ENCODE data around the gene MAPK4. TPM values are rescaled to one million over a fixed set of nuclear protein-coding genes. Genes with fewer than 3 reads are reported as not detected.
"Not testable (repeated sequence)": the region's sequence is repeated elsewhere in the genome, so short reads cannot be mapped to it uniquely, and the experiment has no call there.

MAPK4 gene
- total RNA-seq, 1 donor from 2014 or later = 1.6 TPM

GRCh38 chr18:50573679-50574078 lies 13.8 kb downstream of the MAPK4 start:
- DNase-seq (ENCODE audit: low read depth) = no peak

DNA sequence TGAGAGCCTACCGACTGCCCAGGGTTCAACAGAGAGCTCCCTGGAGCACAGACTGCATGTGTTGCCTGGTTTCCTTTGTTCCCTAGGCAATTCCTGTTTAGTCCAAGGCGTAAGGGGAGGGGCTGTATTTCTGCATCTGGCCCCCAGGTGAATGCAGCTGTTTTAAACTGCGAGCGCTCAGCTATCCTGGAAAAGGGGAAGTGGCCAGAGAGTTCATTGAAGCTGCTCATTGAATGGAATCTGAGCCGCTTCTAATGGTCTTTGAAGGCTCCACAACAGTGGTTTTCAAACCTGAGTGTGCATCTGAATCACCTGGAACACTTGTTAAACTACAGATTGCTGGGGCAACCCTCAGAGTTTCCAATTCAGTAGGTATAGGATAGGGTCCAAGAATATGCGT lies 18.1 kb downstream of the MAPK4 start:
- DNase-seq (ENCODE audit: low read depth) = no peak

DNA sequence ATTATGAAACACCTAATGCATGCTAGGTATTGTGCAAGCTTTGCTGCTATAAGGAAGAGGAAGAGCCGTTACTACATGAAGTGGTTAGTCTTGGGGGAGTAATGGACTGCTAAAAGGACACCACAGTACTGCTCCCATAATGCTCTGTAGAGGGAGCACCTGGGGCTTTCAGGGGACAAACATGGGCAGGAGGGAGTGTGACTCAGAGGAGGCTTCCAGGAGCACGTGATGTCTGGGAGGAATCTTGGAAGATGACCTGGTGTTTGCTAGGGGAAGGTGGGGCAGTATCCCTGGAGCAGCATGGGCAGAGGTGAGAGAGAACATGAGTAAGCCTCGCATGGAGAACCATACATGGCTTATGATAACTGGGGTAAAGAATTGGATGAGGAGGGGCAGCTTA lies 18.8 kb downstream of the MAPK4 start:
- DNase-seq (ENCODE audit: low read depth) = no peak

DNA sequence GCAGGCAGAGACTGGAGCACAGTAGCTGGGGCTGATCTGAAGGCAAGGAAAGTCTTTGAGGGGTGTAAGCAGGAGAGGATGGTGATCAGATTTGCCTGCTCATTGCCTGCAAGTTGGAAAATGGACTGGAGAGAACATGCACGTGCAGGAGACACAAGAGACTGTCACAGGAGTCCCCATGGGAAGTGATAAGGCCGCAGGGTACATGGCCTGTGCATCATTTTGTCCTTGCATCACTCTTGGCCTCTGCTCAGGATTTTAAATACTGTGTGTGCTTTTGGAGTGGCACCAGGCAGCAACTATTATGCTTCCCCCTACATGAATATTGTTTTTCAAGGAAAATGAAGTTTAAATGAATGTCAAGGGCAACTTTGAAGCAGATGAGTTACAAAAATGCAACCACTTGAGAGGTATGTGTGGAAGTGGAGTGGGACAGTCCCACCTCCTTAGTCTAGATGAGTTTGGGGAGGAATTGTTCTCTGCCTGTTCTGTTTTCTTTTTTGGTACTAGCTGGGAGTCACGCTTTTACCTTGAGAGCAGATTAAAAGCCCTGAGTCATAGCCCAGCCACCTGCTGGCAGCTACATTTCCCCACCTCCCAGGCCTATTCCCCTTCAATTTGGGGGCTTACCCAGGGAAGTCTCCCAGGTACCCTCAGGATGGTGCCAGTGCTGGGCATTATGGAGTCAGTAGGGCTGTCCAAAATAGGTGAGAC lies 19.3 kb downstream of the MAPK4 start:
- DNase-seq (ENCODE audit: low read depth) = no peak

DNA sequence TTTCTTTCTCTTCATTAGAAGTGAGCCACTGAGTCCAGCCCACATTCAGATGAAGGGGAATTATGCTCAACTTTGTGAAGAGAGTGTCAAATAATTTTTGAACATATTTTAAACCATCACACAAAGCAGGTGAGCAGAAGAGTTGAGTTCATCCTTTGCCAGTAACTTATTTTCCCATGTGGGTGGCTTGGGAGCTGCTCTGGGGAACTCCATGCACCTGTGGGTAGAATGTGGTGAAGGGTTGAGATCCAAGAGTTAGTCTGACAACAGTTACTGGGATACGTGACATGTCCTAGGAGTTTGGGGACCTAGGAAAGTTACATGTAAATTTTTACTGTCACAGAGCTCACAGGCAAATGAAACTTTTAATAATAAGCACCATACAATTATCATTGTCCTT lies 21.6 kb downstream of the MAPK4 start:
- DNase-seq (ENCODE audit: low read depth) = no peak

- DNase-seq (ENCODE audit: low read depth) = no peak
Measured at GRCh38 chr18:50582500-50582899, 22.6 kb downstream of the MAPK4 start.

- DNase-seq (ENCODE audit: low read depth) = no peak
Measured at GRCh38 chr18:50586710-50587109, 26.8 kb downstream of the MAPK4 start.

GRCh38 chr18:50590593-50590992 lies 30.7 kb downstream of the MAPK4 start:
- no peak for DNase-seq (ENCODE audit: low read depth)

DNA sequence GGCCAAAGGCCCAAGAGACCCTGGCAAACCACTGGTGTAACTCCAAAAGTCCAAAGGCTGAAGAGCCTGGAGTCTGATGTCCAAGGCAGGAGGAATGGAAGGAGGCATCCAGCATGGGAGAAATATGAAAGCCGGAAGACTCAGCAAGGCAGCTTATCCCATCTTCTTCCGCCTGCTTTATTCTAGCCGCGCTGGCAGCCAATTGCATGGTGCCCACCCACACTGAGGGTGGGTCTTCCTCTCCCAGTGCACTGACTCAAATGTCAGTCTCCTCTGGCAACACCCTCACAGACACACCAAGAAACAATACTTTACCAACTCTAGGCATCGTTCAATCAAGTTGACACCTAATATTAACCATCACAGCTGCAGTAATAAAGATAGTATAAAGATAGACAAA lies 34.1 kb downstream of the MAPK4 start:
- no peak for DNase-seq (ENCODE audit: low read depth)

DNA sequence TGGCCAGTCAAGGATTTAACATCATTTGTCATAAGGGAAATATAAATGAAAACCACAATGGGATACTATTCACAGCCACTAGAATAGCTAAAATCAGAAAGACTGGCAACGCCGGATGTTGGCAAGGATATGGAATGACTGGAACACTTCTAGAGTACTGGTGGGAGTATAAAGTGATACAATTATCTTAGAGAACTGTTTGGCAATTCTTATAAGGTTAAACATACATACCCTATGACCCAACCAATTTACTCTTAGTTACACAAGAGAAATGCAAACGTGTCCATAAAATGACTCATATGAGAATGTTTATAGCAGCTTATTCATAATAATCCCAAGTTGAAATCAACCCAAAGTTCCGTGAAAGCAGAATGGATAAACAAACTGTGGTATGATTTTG lies 35.1 kb downstream of the MAPK4 start:
- no peak for DNase-seq (ENCODE audit: low read depth)

GRCh38 chr18:50602466-50602865 lies 42.6 kb downstream of the MAPK4 start:
- DNase-seq (ENCODE audit: low read depth) = peak; percentile 48

DNA sequence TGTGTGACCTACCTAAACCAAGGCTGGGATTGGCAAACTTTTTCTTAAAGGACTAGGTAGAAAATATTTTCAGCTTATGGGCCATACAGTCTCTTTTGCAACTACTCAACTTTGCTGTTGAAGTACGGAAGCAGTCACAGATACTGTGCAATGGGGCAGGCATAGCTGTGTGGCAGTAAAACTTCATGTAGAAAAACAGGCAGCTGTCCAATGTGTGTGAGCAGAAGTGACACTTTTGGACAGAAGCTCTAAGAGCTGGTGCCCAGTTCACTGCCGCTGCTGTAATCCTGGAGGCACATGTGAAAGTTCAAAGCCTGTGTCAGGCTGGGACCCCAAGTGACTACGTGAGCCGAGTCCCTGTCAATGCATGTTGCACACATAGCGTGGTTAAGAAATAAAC lies 46.7 kb downstream of the MAPK4 start:
- DNase-seq (ENCODE audit: low read depth) = no peak

- no peak for DNase-seq (ENCODE audit: low read depth)
Measured at GRCh38 chr18:50607378-50607926, 47.6 kb downstream of the MAPK4 start.

DNA sequence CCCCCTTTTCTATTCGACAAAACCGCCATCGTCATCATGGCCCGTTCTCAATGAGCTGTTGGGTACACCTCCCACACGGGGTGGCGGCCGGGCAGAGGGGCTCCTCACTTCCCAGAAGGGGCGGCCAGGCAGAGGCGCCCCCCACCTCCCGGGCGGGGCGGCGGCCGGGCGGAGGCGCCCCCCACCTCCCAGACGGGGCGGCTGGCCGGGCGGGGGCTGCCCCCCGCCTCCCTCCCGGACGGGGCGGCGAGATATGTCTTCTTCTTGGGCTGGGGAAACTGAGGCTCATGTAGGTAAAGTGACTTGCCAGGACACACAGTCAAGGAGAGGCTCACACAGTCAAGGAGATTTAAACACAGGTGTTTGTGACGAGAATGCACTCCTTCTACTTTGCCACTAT lies 49.3 kb downstream of the MAPK4 start:
- DNase-seq (ENCODE audit: low read depth) = not testable (repeated sequence)

DNA sequence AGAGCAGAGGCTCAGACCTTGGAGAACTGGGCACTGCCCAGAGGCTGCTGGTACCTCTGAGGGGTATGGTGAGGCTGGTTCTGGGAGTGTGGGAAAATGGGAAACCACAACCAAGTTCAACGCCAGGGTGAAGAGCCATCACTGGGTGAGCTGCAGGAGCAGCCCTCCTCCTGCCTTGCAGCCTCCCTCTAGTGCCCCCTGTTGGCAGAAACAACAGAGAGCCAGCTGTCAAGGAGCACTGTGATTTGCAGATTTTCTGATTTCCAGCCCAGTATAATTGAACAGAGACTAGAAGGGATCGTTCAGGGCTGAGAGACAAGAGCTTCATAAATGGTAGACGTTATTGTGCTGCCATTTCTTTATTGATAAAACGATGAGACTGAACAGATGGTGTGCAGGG lies 50.5 kb downstream of the MAPK4 start:
- DNase-seq (ENCODE audit: low read depth) = no peak

GRCh38 chr18:50611529-50611941 lies 51.6 kb downstream of the MAPK4 start:
- DNase-seq (ENCODE audit: low read depth) = no peak

DNA sequence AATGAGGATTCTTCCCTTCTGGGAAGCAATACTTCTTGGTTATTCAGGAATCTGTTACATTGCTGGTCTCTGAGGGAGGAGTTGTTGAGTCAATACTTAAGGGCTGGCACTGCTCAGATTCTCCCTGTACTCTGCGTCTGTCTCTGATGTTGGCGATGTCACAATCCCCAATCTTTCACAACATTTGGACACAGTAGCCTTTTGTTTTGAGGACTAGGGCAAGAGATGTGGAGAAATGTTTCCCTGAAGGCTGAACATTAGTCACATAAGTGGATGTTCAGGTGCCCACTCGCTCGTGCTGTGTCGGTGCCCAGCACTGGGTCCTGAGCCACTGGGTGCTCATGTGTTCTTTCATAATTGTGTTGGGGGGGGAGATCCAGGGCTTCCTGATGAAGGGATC lies 55.0 kb downstream of the MAPK4 start:
- peak; percentile 19 for DNase-seq (ENCODE audit: low read depth)

DNA sequence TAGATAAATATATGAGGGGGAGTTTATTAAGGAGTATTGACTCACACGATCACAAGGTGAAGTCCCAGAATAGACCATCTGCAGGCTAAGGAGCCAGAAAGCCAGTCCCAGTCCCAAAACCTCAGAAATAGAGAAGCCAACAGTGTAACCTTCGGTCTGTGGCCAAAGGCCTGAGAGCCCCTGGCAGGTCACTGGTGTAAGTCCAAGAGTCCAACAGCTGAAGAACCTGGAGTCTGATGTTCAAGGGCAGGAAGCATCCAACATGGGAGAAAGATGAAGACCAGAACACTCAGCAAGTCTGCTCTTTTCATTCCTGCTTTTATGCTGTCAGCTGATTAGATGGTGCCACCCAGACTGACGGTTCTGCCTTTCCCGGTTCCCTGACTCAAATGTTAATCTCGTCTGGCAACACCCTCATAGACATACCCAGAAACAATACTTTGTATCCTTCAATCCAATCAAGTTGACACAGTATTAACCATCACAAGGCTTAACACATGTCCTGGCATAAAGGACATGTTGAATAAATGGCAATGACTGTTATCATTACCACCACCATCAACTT lies 56.7 kb downstream of the MAPK4 start:
- DNase-seq (ENCODE audit: low read depth) = no peak

- no peak for DNase-seq (ENCODE audit: low read depth)
Measured at GRCh38 chr18:50619861-50620275, 60.0 kb downstream of the MAPK4 start.

DNA sequence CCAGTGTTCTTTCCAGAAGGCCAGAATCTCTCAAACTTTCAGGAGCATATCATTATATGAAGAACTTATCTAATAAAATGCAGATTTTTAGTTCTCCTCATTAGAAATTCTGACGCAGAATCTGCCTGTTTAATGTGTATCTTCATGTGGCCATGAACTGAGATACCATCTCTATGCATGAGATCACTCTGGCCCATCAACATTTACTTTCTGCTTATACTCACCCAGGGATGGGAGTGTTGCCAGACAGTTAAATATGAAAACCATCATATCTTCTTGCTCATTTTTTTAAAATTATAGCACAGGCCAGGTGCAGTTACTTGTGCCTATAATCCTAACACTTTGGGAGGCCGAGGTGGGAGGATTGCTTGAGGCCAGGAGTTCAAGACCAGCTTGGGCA lies 60.4 kb downstream of the MAPK4 start:
- no peak for DNase-seq (ENCODE audit: low read depth)

DNA sequence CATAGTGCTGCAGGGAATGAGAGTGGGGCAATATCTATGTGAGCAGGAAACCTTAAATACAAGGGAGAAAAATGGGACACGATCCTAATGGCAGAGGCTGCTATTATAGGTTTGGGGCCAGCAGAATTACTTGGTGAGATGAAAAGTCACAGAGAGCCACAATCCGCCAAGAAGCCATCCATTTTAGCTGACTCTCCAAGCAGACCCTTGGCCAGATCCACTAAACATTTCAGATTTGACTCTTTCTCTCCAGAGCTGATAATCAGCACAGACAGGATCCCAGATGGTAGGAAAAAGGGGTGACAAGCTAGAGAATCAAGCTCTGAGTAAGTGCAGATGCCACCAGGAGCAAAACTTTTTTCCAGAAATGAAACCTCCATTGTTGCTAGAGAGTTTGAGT lies 61.5 kb downstream of the MAPK4 start:
- no peak for DNase-seq (ENCODE audit: low read depth)

GRCh38 chr18:50622320-50622719 lies 62.4 kb downstream of the MAPK4 start:
- DNase-seq (ENCODE audit: low read depth) = no peak

DNA sequence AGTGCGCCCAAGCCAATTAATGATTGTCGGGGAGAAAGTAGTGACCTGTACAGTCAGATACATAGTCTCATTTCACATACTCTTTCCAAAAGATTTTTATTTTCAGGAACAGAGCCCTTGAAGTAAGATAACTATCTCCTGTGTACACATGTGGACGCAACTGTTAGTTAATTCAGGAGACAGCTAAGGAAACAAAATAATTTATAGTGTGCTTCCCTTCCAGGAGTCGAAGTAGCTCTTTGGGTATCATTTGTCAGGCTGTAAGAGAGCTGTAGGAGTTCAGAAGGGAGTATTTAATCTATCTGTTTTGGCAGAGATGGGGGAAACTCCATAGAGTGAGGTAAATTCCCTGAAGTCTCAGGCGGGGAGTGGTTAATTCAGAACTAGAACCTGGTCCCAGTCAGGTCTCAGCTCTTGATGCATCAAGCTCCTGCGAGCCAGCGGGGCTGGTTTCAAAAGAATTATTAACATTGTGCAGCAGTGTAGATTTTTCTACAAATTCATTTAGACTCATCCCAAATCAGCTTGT lies 63.0 kb downstream of the MAPK4 start:
- no peak for DNase-seq (ENCODE audit: low read depth)
